Fibroblast of the aortic adventitia (primary cell): ENCODE measurements around the gene RAPGEF3. TPM values are rescaled to one million over a fixed set of nuclear protein-coding genes. Genes with fewer than 3 reads are reported as not detected.

Source experiments
- DNase-seq: peaks from one replicate; pipeline ENCODE4 v3.0.0-alpha.2; 2010; ENCODE audit warnings: low read depth
- H3K4me3 ChIP-seq: 2 replicates; pipeline ENCODE4 v1.5.1; 2011; ENCODE audit warnings: low read depth, mild to moderate bottlenecking, control low read depth, low read length, moderate library complexity
- CTCF ChIP-seq: IDR thresholded peaks from 2 replicates; pipeline ENCODE4 v1.5.1; 2011; ENCODE audit warnings: mild to moderate bottlenecking, low read length, control low read depth, inconsistent platforms; ENCODE audit not compliant: insufficient read depth
- total RNA-seq: library from RNA; depleted of rRNA; stranded (reverse); fragments of >200 nt; gene quantifications from 2 replicates; pipeline ENCODE4 v1.2.3, GENCODE V29; 2012; ENCODE audit warnings: low replicate concordance

RAPGEF3 gene
- total RNA-seq, 1 donor = 5.2 TPM

DNA sequence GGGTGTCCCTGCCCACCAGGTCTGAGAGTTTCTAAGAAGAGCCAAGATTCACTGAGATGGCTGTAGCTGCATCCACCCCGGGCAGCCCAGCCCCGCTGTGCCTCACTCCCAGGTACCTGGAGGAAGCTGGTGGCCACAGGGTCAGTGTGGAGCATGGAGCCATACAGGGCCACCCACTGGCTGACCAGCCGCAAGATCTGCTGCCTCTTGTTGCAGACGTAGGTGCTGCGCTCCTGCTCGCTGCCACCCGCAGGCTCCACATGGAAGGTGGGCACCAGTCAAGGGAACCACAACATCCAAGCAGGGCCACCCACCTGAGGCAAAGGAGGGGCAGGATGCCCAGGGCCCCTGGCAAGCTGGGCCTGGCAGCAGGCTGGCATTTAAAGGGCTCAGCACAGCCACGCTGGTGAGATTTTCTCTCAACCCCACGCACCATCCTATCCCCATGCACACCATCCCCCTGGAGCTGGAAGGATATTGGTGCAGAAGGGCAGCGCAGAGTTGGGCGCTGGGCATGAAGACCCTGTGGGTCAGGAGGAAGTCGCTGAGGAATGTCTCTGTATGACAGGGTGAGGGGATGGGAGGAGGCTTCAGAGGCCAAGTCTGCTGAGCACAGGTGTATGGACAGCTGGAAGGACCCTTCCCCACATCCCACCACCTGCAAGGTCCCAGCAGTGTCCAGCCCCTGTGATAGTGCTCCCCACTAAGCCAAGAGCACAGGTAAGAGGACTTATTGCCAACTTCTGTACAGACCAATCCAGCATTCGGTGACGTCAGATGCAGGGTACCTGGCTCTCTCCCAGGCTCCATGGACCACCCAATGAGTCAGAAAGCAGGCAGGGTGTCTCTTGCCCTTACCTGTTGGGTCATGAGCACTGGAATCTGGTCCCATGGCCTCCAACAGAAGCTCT is 10.8 kb downstream of the RAPGEF3 start:
- H3K4me3 ChIP-seq = no peak overlapping the region
- TF ChIP-seq CTCF = no peak
- DNase-seq = no peak

DNA sequence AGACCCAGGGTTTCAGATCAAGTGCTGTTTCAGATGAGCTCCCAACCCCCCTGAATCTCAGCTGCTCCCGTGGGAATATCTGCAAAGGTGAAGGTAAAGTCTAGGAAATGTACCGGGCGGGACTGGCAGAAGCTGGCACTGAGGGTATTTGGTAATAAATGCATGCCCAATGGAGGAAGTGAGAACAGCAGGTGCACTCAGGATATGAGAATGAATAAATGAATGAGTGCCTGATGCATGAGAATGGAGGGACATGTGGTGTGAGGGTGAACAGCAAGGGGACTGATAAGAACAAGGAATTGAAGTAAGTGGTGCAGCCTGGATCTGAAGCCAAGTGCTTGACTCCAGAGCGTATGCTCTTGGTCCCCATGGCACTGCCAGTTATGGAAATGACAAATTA is 11.6 kb downstream of the RAPGEF3 start:
- no peak overlapping the region for H3K4me3 ChIP-seq
- TF ChIP-seq CTCF = no peak
- DNase-seq = no peak

DNA sequence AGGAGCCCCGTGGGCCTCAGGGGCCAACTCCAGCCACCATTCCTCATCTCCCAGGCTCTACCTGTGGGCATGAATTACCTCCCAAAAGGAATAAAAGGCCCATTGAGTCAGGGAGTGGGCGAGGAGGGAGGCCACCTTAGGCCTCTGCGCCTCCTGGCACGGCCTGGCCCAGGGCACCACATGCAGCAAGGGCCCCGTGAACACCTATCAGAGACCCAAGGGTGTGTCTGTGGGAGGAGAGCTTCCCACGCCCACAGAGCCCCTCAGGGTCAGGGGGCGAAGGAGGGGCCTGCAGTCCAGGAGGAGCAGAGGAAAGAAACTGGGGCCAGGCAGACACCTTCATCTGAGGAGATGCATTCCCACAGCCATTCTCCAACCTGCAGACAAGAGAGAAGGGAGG is 12.2 kb downstream of the RAPGEF3 start:
- no peak for TF ChIP-seq CTCF
- no peak overlapping the region for H3K4me3 ChIP-seq
- DNase-seq = no peak

DNA sequence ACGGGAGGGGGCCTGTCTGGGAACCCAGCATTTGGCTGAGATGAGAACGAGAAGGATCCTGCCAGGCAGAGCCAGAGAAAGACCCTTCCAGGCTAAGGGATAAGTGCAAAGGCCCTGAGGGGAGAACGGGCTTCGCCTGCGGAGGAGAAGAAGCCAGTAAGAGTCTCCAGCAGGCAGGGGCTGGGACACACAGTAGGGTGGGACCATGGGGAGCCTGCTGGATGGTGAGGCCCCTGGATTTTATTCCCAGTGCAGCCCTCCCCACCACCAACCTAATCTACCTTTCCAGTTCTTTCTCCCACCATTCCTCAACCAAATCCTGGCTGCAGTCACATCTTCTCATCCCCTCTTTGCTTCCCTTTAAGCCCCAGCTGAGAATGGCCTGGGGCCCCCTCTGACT is 12.6 kb downstream of the RAPGEF3 start:
- no peak overlapping the region for H3K4me3 ChIP-seq
- no peak for DNase-seq
- no peak for TF ChIP-seq CTCF

DNA sequence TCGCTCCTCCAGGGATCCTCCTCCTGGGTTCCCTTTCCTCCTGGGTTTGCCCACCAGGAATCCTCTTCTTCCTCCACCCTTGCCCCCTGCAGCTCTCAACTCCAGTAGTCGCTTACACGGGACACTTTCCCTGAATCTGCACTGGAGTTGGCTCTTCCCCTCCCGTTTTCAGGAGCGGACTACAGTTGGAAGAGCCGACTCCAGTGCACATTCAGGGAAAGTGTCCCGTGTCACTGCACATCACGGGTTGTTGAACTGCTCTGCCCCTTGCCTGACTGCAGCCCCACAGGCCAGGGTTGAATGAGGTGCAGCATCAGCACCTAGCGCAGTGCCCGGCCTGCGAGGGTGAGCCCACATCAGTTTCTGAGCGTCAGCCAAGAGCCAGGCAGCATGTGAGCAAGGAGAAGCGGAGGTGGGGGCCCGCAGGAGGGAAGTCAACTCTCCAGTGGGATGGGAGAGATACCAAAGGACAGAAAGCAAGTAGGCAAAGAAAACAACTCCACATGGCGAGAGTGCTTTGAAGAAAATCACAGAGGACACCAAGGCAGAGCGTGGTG is 13.1 kb downstream of the RAPGEF3 start:
- no peak for DNase-seq
- no peak for TF ChIP-seq CTCF

GRCh38 chr12:47744778-47745436 is 13.8 kb downstream of the RAPGEF3 start:
- no peak for DNase-seq
- no peak overlapping the region for H3K4me3 ChIP-seq
- TF ChIP-seq CTCF = no peak

More for the DNA sequence above, 13.1 kb downstream of the RAPGEF3 start:
- H3K4me3 ChIP-seq = no peak overlapping the region
